ENCODE results near the gene GRB10.

The GRB10 gene

GRCh38 chr7:50803359-50804337, 21.0 kb upstream of the GRB10 start:
- no peak for DNase-seq (ENCODE audit: low read depth)

- DNase-seq (ENCODE audit: low read depth): no peak
Observed at GRCh38 chr7:50801907-50802306, 19.2 kb upstream of the GRB10 start.

- no peak for DNase-seq (ENCODE audit: low read depth)
Observed at GRCh38 chr7:50799873-50800272, 17.2 kb upstream of the GRB10 start.

DNA sequence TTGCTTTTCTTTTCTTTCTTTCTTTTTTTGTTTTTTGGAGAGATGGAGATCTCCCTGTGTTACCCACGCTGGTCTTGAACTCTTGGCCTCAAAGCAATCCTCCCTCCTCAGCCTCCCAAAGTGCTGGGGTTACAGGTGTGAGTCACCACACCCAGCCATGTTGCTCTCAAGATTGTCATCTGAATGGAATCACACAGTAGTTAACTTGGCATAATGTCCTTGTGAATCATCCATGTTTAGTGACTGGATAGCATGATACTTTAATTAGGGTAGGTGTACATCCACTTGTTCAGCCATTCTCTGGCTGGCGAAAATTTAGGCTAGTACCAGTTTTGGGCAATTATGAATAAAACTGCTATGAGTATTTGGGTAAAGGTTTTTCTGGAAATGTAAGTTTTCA, 15.4 kb upstream of the GRB10 start:
- no peak for DNase-seq (ENCODE audit: low read depth)

DNA sequence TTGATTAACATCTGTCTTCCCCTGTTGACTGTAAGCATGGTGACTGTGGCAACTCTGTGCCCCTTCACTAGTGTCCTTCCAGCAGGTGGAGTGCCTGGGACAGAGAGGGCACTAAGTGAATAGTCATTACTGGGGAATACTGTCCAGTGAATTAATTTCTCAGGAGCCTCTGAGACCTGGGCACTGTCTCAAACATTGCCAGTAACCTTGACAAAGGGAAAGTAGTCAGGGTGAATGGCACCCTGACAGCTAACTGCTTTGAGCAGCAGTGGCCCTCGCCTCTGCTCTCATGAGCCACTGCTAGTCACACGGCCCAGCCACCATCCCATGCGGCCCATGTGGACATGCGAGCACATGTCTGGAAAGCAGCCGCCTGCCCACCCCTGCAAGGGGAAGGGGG, 13.1 kb upstream of the GRB10 start:
- DNase-seq (ENCODE audit: low read depth): no peak

DNA sequence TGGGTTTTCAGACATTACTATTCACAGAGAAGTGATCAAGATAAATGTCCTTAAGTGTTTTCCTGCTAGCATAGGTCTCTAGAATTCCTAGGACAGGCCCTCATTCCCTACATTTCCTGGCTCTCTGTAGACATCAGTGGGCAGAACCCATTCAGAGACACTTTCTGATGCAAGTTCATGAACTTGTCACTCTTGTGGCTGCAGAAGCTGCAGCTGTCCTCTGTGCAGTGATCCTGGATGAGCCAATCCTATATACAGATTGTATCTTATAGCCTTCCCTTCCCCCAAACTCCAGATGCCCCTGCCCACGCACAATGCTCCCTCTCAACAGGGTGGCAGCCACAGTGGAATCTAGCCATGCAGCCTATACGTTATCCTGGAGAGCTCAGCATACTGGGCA, 12.6 kb upstream of the GRB10 start:
- DNase-seq (ENCODE audit: low read depth): no peak

GRCh38 chr7:50793947-50794570, 11.4 kb upstream of the GRB10 start:
- DNase-seq (ENCODE audit: low read depth): no peak

GRCh38 chr7:50793120-50793946, 10.6 kb upstream of the GRB10 start:
- DNase-seq (ENCODE audit: low read depth): no peak

- DNase-seq (ENCODE audit: low read depth): no peak
Observed at GRCh38 chr7:50792342-50793119, 9.8 kb upstream of the GRB10 start.

- no peak for DNase-seq (ENCODE audit: low read depth)
Observed at GRCh38 chr7:50791938-50792341, 9.2 kb upstream of the GRB10 start.

GRCh38 chr7:50791363-50791937, 8.8 kb upstream of the GRB10 start:
- DNase-seq (ENCODE audit: low read depth): no peak

DNA sequence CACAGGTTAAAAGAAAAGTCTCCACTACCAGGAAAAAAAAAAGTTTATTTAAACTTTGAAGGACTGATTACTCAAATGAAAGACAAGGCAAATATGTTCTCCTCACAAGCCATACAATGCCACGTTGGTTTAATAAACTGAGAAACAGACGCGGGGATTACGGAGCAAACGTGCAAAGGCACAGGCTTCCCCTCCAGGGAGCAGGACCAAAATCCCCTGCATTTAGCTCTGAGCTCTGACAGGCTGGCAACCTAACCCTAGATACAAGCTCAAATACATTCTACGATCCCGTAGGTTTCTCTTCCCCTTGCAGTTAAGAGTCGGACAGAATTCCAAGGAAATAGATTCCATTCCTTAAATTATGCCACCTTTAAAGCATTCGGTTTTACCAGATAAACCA, 7.7 kb upstream of the GRB10 start:
- no peak for DNase-seq (ENCODE audit: low read depth)

GRCh38 chr7:50788382-50788781, 5.7 kb upstream of the GRB10 start:
- no peak for DNase-seq (ENCODE audit: low read depth)

- DNase-seq (ENCODE audit: low read depth): no peak
Observed at GRCh38 chr7:50787825-50788224, 5.1 kb upstream of the GRB10 start.

DNA sequence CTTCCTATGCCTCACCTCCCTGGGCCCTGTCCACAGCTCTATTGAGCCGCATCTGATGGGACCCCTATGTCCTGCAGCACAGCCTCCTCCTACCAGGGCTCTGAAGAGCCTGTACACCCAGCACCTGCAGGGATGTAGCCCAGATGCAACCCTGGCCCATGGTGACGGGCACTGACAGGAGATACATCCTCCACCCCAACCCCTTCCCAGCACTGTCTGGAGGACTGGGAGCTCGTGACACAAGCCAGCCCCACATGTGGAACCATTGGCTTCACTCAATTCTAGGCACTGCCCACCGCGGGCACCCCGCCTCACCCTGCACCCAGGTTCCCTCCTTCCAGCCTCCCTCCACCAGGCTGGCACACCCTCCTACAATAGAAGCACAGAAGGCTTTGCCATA, 2.6 kb upstream of the GRB10 start:
- no peak for DNase-seq (ENCODE audit: low read depth)

DNA sequence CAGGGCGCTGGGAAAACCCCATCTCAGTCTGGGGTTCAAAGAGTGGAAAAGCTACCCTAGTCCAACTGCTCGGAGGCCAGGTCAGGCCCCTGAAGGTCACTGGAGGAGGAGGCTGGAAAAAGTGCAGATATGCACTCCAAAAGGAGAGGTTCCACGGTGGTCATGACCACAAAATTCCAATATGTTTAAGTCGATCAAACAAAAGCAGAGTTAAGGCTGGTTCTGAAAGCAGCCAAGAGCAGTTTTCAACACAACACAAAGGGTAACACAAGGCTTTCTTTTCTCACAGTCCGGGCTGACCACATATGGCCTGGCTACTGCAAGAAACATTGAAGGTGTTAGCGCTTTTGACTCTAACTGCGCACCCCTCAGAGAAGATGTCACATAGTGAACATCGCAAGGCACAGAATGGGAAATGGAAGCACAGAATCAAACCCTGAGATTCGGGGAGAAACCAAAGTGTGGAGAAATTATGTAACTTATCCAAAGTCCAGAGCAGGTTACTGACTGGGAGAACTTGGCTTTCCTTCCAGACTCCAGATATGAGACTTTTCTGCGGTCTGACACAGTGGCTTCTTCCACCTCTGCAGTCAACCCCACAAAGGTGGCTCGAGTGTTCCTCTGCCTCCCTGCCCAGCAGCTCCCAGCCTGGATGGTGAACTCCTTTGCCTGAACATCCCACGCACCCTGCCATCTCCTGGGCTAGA, 1.3 kb upstream of the GRB10 start:
- no peak for DNase-seq (ENCODE audit: low read depth)

DNA sequence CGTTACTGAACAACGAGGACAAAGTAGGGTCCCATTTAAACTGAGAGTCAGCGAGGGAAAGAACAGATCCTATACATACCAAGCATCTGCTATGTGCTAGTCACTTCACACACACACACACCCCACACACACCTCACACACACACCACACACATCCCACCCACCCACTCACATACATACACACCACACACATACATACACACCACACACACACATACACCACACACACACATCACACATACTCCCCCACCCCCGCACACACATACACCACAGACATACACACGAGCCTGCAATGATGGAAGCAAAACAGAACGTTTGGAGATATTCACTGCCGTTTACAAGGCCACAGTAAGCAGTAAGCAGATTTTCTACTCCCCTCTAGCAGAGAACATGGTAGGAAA, 607 bp upstream of the GRB10 start:
- no peak for DNase-seq (ENCODE audit: low read depth)

DNA sequence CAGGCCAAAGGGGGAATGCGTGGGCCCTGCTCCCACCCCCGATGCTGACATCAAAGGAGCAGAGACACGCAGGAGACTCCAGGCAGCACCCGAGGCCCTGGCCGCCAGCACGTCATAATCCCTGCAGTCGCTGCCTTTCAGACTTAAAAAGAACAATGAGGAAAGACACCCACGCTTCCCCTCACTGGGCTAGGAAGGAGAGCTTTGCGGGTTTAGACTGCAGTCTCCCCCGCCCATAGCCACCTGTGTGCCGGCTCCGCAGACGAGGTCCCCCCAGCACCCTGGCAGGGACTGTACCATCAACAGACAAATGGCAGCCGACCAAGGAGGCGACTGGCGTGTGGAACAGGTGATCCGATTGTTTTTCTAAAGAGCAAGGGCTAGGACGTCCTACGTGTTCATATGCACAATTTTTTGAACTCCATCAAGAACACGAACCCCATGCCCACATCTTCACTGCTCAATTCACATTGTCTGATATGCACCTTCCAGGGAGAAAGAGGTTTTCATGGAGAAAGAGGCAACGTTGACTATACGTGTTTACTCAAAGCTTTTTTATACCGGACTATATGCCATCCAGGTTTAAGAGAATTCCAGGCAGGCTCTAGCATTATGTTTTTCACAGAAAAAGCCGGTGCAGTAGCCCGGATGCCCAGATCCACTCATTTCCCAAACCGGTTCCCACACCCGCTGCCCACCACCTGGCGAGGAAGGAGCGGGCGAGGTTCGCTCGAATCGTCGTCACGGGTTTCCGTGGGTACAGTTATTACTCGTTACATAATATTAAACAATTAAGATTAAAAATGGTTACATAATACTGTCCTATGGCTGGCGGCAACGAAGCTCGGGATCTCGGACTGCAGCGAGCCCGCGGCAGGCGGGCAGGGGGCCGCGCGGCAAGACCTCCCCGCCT, 1.1 kb downstream of the GRB10 start:
- DNase-seq (ENCODE audit: low read depth): no peak

DNA sequence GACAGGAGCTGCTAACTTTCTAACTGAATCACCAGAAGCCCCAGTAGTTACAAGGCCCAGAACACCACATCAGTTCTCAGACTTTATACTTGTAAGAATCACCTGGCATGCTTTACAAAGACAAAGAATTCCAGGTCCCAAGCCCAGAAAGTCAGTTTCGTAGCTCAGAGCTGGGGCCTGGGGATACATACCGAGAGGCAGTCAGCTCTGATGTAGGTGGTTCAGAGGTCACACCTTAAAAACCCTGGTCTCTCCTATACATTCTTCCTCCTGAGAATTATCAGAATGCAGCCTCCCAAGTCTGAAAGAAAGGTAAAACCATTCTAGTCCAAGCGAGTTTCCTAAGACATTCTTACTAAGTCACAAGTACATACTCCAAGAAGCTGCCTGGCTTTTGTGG, 2.3 kb downstream of the GRB10 start:
- no peak for DNase-seq (ENCODE audit: low read depth)

GRCh38 chr7:50779427-50779826, 3.3 kb downstream of the GRB10 start:
- DNase-seq (ENCODE audit: low read depth): no peak

Data from T-helper 22 cell (primary cell).